ENCODE results near the gene ZMIZ1.

The ZMIZ1 gene

GRCh38 chr10:79249186-79250121, 180.7 kb downstream of the ZMIZ1 start:
- no peak overlapping the region for H3K27ac ChIP-seq (ENCODE audit: low read length)
- no peaks in the 10 kb centered on the region for H3K36me3 ChIP-seq (ENCODE audit: insufficient read depth, low read depth, low read length)
- no peak overlapping the region for H3K9ac ChIP-seq (ENCODE audit: low read depth, low read length)
- no peaks in the 10 kb centered on the region for H3K9me3 ChIP-seq (ENCODE audit: insufficient read depth, low read depth, low read length)
- no peak overlapping the region for H3K4me3 ChIP-seq (ENCODE audit: low read length)
- H3K27me3 ChIP-seq (ENCODE audit: insufficient read depth, low read length) = peaks cover 11% of the 10 kb centered on the region
- no peaks in the 10 kb centered on the region for H3K4me1 ChIP-seq (ENCODE audit: insufficient read depth, low read length)

- Histone ChIP-seq H3K9me3 (ENCODE audit: insufficient read depth, low read depth, low read length) (no peaks in the 10 kb centered on the region), H3K4me3 (ENCODE audit: low read length) (no peak overlapping the region), H3K27me3 (ENCODE audit: insufficient read depth, low read length) (peaks cover 3% of the 10 kb centered on the region; the same call in 1 of the 2 replicates), H3K36me3 (ENCODE audit: insufficient read depth, low read depth, low read length) (no peaks in the 10 kb centered on the region), H3K4me1 (ENCODE audit: insufficient read depth, low read length) (no peaks in the 10 kb centered on the region), H3K9ac (ENCODE audit: low read depth, low read length) (no peak overlapping the region), H3K27ac (ENCODE audit: low read length) (no peak overlapping the region)
These were observed 181.5 kb downstream of the ZMIZ1 start for GRCh38 chr10:79250259-79250658.

GRCh38 chr10:79252450-79252849, 183.7 kb downstream of the ZMIZ1 start:
- Histone ChIP-seq H3K36me3 (ENCODE audit: insufficient read depth, low read depth, low read length) (no peaks in the 10 kb centered on the region), H3K27me3 (ENCODE audit: insufficient read depth, low read length) (no peaks in the 10 kb centered on the region), H3K4me1 (ENCODE audit: insufficient read depth, low read length) (no peaks in the 10 kb centered on the region), H3K4me3 (ENCODE audit: low read length) (no peak overlapping the region), H3K9ac (ENCODE audit: low read depth, low read length) (no peak overlapping the region), H3K9me3 (ENCODE audit: insufficient read depth, low read depth, low read length) (no peaks in the 10 kb centered on the region), H3K27ac (ENCODE audit: low read length) (no peak overlapping the region)

- Histone ChIP-seq H3K9me3 (ENCODE audit: insufficient read depth, low read depth, low read length) (no peaks in the 10 kb centered on the region), H3K9ac (ENCODE audit: low read depth, low read length) (no peak overlapping the region), H3K27me3 (ENCODE audit: insufficient read depth, low read length) (no peaks in the 10 kb centered on the region), H3K4me3 (ENCODE audit: low read length) (no peak overlapping the region), H3K27ac (ENCODE audit: low read length) (no peak overlapping the region), H3K4me1 (ENCODE audit: insufficient read depth, low read length) (no peaks in the 10 kb centered on the region), H3K36me3 (ENCODE audit: insufficient read depth, low read depth, low read length) (no peaks in the 10 kb centered on the region)
These were observed 184.2 kb downstream of the ZMIZ1 start for GRCh38 chr10:79252971-79253370.

GRCh38 chr10:79253704-79254103, 184.9 kb downstream of the ZMIZ1 start:
- no peak overlapping the region for H3K27ac ChIP-seq (ENCODE audit: low read length)
- H3K4me1 ChIP-seq (ENCODE audit: insufficient read depth, low read length) = no peaks in the 10 kb centered on the region
- H3K27me3 ChIP-seq (ENCODE audit: insufficient read depth, low read length) = no peaks in the 10 kb centered on the region
- no peak overlapping the region for H3K4me3 ChIP-seq (ENCODE audit: low read length)
- H3K9ac ChIP-seq (ENCODE audit: low read depth, low read length) = no peak overlapping the region; the same call in 1 of the 2 replicates
- H3K36me3 ChIP-seq (ENCODE audit: insufficient read depth, low read depth, low read length) = no peaks in the 10 kb centered on the region
- no peaks in the 10 kb centered on the region for H3K9me3 ChIP-seq (ENCODE audit: insufficient read depth, low read depth, low read length)

- Histone ChIP-seq H3K4me3 (ENCODE audit: low read length) (no peak overlapping the region), H3K4me1 (ENCODE audit: insufficient read depth, low read length) (no peaks in the 10 kb centered on the region), H3K9ac (ENCODE audit: low read depth, low read length) (no peak overlapping the region), H3K9me3 (ENCODE audit: insufficient read depth, low read depth, low read length) (no peaks in the 10 kb centered on the region), H3K27me3 (ENCODE audit: insufficient read depth, low read length) (no peaks in the 10 kb centered on the region), H3K36me3 (ENCODE audit: insufficient read depth, low read depth, low read length) (no peaks in the 10 kb centered on the region), H3K27ac (ENCODE audit: low read length) (no peak overlapping the region)
These were observed 185.7 kb downstream of the ZMIZ1 start for GRCh38 chr10:79254333-79255006.

- Histone ChIP-seq H3K9ac (ENCODE audit: low read depth, low read length) (no peak overlapping the region), H3K4me3 (ENCODE audit: low read length) (no peak overlapping the region), H3K36me3 (ENCODE audit: insufficient read depth, low read depth, low read length) (no peaks in the 10 kb centered on the region), H3K4me1 (ENCODE audit: insufficient read depth, low read length) (peaks cover 3% of the 10 kb centered on the region; the same call in 1 of the 2 replicates), H3K9me3 (ENCODE audit: insufficient read depth, low read depth, low read length) (no peaks in the 10 kb centered on the region), H3K27ac (ENCODE audit: low read length) (no peak overlapping the region), H3K27me3 (ENCODE audit: insufficient read depth, low read length) (no peaks in the 10 kb centered on the region)
These were observed 186.3 kb downstream of the ZMIZ1 start for GRCh38 chr10:79255007-79255507.

- H3K36me3 ChIP-seq (ENCODE audit: insufficient read depth, low read depth, low read length) = no peaks in the 10 kb centered on the region
- no peaks in the 10 kb centered on the region for H3K9me3 ChIP-seq (ENCODE audit: insufficient read depth, low read depth, low read length)
- no peak overlapping the region for H3K9ac ChIP-seq (ENCODE audit: low read depth, low read length)
- H3K27me3 ChIP-seq (ENCODE audit: insufficient read depth, low read length) = no peaks in the 10 kb centered on the region
- H3K4me1 ChIP-seq (ENCODE audit: insufficient read depth, low read length) = peaks cover 14% of the 10 kb centered on the region
- no peak overlapping the region for H3K27ac ChIP-seq (ENCODE audit: low read length)
- H3K4me3 ChIP-seq (ENCODE audit: low read length) = no peak overlapping the region
These were observed 187.6 kb downstream of the ZMIZ1 start for GRCh38 chr10:79256264-79256806.

GRCh38 chr10:79258894-79259293, 190.1 kb downstream of the ZMIZ1 start:
- Histone ChIP-seq H3K4me1 (ENCODE audit: insufficient read depth, low read length) (peaks cover 19% of the 10 kb centered on the region), H3K9me3 (ENCODE audit: insufficient read depth, low read depth, low read length) (no peaks in the 10 kb centered on the region), H3K9ac (ENCODE audit: low read depth, low read length) (no peak overlapping the region), H3K36me3 (ENCODE audit: insufficient read depth, low read depth, low read length) (peaks cover 5% of the 10 kb centered on the region; the same call in 1 of the 2 replicates), H3K27ac (ENCODE audit: low read length) (no peak overlapping the region), H3K4me3 (ENCODE audit: low read length) (no peak overlapping the region), H3K27me3 (ENCODE audit: insufficient read depth, low read length) (no peaks in the 10 kb centered on the region)

- H3K36me3 ChIP-seq (ENCODE audit: insufficient read depth, low read depth, low read length) = peaks cover 5% of the 10 kb centered on the region; the same call in 1 of the 2 replicates
These were observed 191.1 kb downstream of the ZMIZ1 start for GRCh38 chr10:79259834-79260233.

DNA sequence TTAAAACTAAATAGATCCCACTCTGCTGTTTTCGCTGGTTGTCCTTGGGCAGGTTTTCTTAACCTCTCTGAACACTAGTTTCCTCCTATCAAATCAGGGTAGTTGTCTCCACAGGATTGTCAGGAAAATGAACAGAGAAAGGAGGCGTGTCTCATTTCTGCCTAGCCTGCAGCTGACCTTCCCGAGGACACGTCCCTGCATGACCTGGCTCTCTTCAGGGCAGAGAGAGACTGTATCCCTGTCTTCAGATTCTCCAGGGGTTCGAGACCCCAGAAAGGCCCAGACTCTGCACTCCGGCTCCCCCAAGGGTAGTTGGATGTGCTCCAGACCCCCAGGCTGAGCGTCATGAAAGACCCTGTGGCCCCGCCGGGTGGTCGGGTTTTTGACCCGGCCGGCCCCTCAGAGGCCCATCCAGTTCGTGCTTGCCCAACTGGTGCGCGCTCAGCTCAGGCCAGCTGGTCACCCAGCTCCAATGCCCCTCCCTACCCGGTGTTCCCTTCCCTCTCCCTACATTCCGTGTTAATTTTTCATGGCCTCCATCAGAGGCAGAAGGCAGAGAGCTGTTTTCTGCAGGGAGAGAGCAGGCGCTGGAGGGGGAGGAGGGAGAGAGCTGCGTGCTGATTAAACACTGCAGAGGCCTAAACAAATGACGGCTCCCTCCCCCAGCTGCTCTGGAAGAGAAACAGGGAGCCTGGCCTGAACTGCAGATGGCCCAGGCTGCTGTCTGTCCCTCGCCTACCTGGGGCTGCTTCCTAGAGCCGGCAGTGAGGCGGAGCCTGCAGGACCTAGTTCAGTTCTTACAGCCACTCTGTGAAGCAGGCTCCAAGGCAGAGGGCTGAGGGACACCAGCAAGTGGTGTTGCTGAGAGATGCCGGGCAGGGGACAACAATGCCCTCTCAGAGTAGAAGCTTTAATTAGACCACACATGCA, 192.3 kb downstream of the ZMIZ1 start:
- Histone ChIP-seq H3K4me3 (ENCODE audit: low read length) (no peak overlapping the region), H3K36me3 (ENCODE audit: insufficient read depth, low read depth, low read length) (peaks cover 5% of the 10 kb centered on the region; the same call in 1 of the 2 replicates), H3K9ac (ENCODE audit: low read depth, low read length) (no peak overlapping the region; the same call in 1 of the 2 replicates), H3K4me1 (ENCODE audit: insufficient read depth, low read length) (peaks cover 19% of the 10 kb centered on the region), H3K9me3 (ENCODE audit: insufficient read depth, low read depth, low read length) (no peaks in the 10 kb centered on the region), H3K27ac (ENCODE audit: low read length) (no peak overlapping the region), H3K27me3 (ENCODE audit: insufficient read depth, low read length) (no peaks in the 10 kb centered on the region)

More at GRCh38 chr10:79259834-79260233, 191.1 kb downstream of the ZMIZ1 start:
- Histone ChIP-seq H3K27ac (ENCODE audit: low read length) (no peak overlapping the region), H3K4me1 (ENCODE audit: insufficient read depth, low read length) (peaks cover 19% of the 10 kb centered on the region), H3K27me3 (ENCODE audit: insufficient read depth, low read length) (no peaks in the 10 kb centered on the region), H3K9me3 (ENCODE audit: insufficient read depth, low read depth, low read length) (no peaks in the 10 kb centered on the region), H3K4me3 (ENCODE audit: low read length) (no peak overlapping the region), H3K9ac (ENCODE audit: low read depth, low read length) (no peak overlapping the region)

Data from iPS-20b (cell line).